ENCODE results near the gene SSNA1. TPM values are rescaled to one million over a fixed set of nuclear protein-coding genes. Genes with fewer than 3 reads are reported as not detected.

SSNA1 gene
- total and polyA plus RNA-seq, 9 of the 15 experiments (the other 6 are each of a cell fraction or from before 2014, with no cell fraction given): 1.9 to 130 (median 57.1) TPM

GRCh38 chr9:137149363-137149762 lies 39.1 kb upstream of the SSNA1 start:
- Histone ChIP-seq H3K27ac (ENCODE audit: extremely low read depth, low read depth, low read length) (0 out of 3 replicates have a peak overlapping the region, but pooled peaks have one; percentile 54), H3K9me1 (ENCODE audit: control insufficient read depth, insufficient read depth, low read length) (no peaks in the 10 kb centered on the region), H3K4me3 (no peak overlapping the region), H3K4me2 (ENCODE audit: insufficient read depth, low read length) (peak overlapping the region; percentile 71), H3K9me3 (replicated peaks; ENCODE audit: control insufficient read depth, insufficient read depth, low read depth, low read length) (no peaks in the 10 kb centered on the region; the same call in 1 of the 2 replicates), H3K4me1 (replicated peaks in 1 of 2; ENCODE audit: control insufficient read depth in 2 of 2, insufficient read depth in 2 of 2, low read length in 2 of 2) (peaks cover 8 to 52% of the 10 kb centered on the region in 2 experiments; a peak in 3 of 5 replicates), H3K27me3 (ENCODE audit: control insufficient read depth in 2 of 2, insufficient read depth in 2 of 2, low read length in 2 of 2) (no peaks in the 10 kb centered on the region), H3K9ac (ENCODE audit: insufficient read depth in 1 of 2, low read depth in 2 of 2, low read length in 2 of 2) (peak overlapping the region; percentile 30 to 92; a peak in 3 of 4 replicates), H3K79me2 (ENCODE audit: control insufficient read depth, insufficient read depth, low read length) (no peaks in the 10 kb centered on the region), H4K20me1 (replicated peaks; ENCODE audit: control insufficient read depth, insufficient read depth, low read length) (no peaks in the 10 kb centered on the region), H2AFZ (ENCODE audit: low read depth, low read length) (0 out of 2 replicates have a peak overlapping the region, but pooled peaks have one; percentile 77), H3K36me3 (ENCODE audit: control insufficient read depth, insufficient read depth, low read length) (no peaks in the 10 kb centered on the region)
- no peak for ATAC-seq
- no peak for DNase-seq (ENCODE audit: extremely low read depth in 1 of 4, low spot score in 3 of 4)
- intact Hi-C loops (cut with micrococcal nuclease) (no loop called here), in situ Hi-C loops (cut with MboI) (no loop called here)
- POLR2A ChIA-PET: interaction anchor here (1.2 to 3.4 kb wide), 5 partner anchors 8 to 92 kb away, joined by 3 to 22 read pairs (median 8); partner anchors contain the start of genes GRIN1 and TUBB4B
- no TSS peak for BruUV-seq (replicated peaks)
- CTCF ChIA-PET (ENCODE audit: low intra/inter-chr PET ratio): no interaction called here
- TF ChIP-seq MAZ (CRISPR knock-in tag; conservative IDR thresholded peaks at IDR 0.05 in 1 of 2, IDR thresholded peaks at IDR 0.05 in 1 of 2) (no peak), CEBPB (tag; IDR thresholded peaks at IDR 0.05) (0 out of 2 replicates have a peak, but pooled peaks have one; percentile 26)
- no peak for FAIRE-seq
- WGBS (ENCODE audit: insufficient coverage, low coverage, missing lambda C conversion rate): 59% methylated on average over 5 of the region's 5 CpGs

GRCh38 chr9:137149942-137150616 lies 38.4 kb upstream of the SSNA1 start:
- Histone ChIP-seq H3K4me3 (peak overlapping the region; percentile 22), H3K27me3 (ENCODE audit: control insufficient read depth in 2 of 2, insufficient read depth in 2 of 2, low read length in 2 of 2) (no peaks in the 10 kb centered on the region), H4K20me1 (replicated peaks; ENCODE audit: control insufficient read depth, insufficient read depth, low read length) (no peaks in the 10 kb centered on the region), H3K4me2 (ENCODE audit: insufficient read depth, low read length) (peak overlapping the region; percentile 71), H3K9me1 (ENCODE audit: control insufficient read depth, insufficient read depth, low read length) (no peaks in the 10 kb centered on the region), H3K4me1 (replicated peaks in 1 of 2; ENCODE audit: control insufficient read depth in 2 of 2, insufficient read depth in 2 of 2, low read length in 2 of 2) (peaks cover 8 to 52% of the 10 kb centered on the region in 2 experiments; a peak in 3 of 5 replicates), H3K9me3 (replicated peaks; ENCODE audit: control insufficient read depth, insufficient read depth, low read depth, low read length) (no peaks in the 10 kb centered on the region; the same call in 1 of the 2 replicates), H2AFZ (ENCODE audit: low read depth, low read length) (peak overlapping the region; percentile 77), H3K9ac (ENCODE audit: insufficient read depth in 1 of 2, low read depth in 2 of 2, low read length in 2 of 2) (peak overlapping the region; percentile 30 to 92; a peak in 3 of 4 replicates), H3K36me3 (ENCODE audit: control insufficient read depth, insufficient read depth, low read length) (no peaks in the 10 kb centered on the region), H3K27ac (ENCODE audit: extremely low read depth, low read depth, low read length) (peak overlapping the region; percentile 54), H3K79me2 (ENCODE audit: control insufficient read depth, insufficient read depth, low read length) (no peaks in the 10 kb centered on the region)
- DNase-seq (ENCODE audit: extremely low read depth in 1 of 4, low spot score in 3 of 4) (peak; percentile 93 to 98 (median 96)), ATAC-seq (peak; percentile 70), FAIRE-seq (no peak)
- no TSS peak for BruUV-seq (replicated peaks)
- CTCF ChIA-PET (ENCODE audit: low intra/inter-chr PET ratio): interaction anchor here (0.6 kb wide), 1 partner anchor 28 kb away, joined by 3 read pairs; no protein-coding TSS in a partner anchor
- in situ Hi-C loops (cut with MboI) (no loop called here), intact Hi-C loops (cut with micrococcal nuclease) (loop anchor here (2.0 kb wide), 2 partner anchors 21 to 63 kb away; partner anchors contain the start of gene MAN1B1)
- WGBS (ENCODE audit: insufficient coverage, low coverage, missing lambda C conversion rate): 5% methylated on average over 19 of the region's 20 CpGs
- POLR2A ChIA-PET: interaction anchor here (0.6 to 3.4 kb wide), 12 partner anchors 9 to 787 kb away, joined by 3 to 22 read pairs (median 4); partner anchors contain the start of genes DPP7, GRIN1 and TUBB4B
- TF ChIP-seq E2F3 (CRISPR knock-in tag; IDR thresholded peaks at IDR 0.05) (0 out of 2 replicates have a peak, but pooled peaks have one; percentile 45), TFAP4 (CRISPR knock-in tag; IDR thresholded peaks at IDR 0.05; ENCODE audit: borderline replicate concordance) (0 out of 2 replicates have a peak, but pooled peaks have one; percentile 24), ZBTB7A (IDR thresholded peaks at IDR 0.05; ENCODE audit: borderline replicate concordance, control insufficient read depth, low read depth, low read length) (peak; percentile 52; the same call in 1 of the 2 replicates), E2F8 (IDR thresholded peaks at IDR 0.05; ENCODE audit: low read depth, partially characterized antibody) (peak; percentile 81), TFAM (CRISPR knock-in tag; conservative IDR thresholded peaks at IDR 0.05) (no peak), NUFIP1 (IDR thresholded peaks at IDR 0.05; ENCODE audit: partially characterized antibody) (no peak), MCM3 (IDR thresholded peaks at IDR 0.05) (no peak)
